OCI-LY3 (cell line): ENCODE data around the gene MRPL20.
"Not testable (repeated sequence)": the region's sequence is repeated elsewhere in the genome, so short reads cannot be mapped to it uniquely, and the experiment has no call there.

Experiments
- EZH2phosphoT487 ChIP-seq: fragments of 200-600 bp; shearing (Covaris generic); IDR thresholded peaks from 2 replicates; pipeline ENCODE4 v1.6.1; 2018; ENCODE audit warnings: antibody characterized with exemption, mixed run types, low read depth
- TF ChIP-seq, protein P1 (sequence below): fragments of 200-600, 300-600 bp; sonication (generic); IDR thresholded peaks from 2 replicates; pipeline ENCODE4 v1.5.1; 2014; ENCODE audit warnings: antibody characterized with exemption, low read length, low read depth

DNA sequence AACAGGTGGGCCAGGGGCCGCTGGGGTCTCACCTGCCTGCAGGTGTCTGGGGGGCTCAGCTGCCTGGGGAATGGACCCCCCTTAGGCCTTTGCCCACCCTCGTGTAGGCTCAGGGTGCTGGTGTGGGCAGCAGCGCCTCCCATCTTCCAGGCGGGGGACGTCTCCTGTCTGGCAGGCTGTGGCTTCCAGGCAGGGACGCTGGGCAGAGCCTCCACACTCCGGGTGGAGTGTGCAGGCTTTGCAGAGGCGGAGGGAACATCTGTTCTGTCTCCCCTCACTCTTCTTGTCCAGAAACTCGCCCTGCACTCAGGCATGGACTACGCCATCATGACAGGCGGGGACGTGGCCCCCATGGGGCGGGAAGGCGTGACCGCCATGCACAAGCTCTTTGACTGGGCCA is 48.8 kb upstream of the MRPL20 start:
- TF ChIP-seq, protein P1, sequence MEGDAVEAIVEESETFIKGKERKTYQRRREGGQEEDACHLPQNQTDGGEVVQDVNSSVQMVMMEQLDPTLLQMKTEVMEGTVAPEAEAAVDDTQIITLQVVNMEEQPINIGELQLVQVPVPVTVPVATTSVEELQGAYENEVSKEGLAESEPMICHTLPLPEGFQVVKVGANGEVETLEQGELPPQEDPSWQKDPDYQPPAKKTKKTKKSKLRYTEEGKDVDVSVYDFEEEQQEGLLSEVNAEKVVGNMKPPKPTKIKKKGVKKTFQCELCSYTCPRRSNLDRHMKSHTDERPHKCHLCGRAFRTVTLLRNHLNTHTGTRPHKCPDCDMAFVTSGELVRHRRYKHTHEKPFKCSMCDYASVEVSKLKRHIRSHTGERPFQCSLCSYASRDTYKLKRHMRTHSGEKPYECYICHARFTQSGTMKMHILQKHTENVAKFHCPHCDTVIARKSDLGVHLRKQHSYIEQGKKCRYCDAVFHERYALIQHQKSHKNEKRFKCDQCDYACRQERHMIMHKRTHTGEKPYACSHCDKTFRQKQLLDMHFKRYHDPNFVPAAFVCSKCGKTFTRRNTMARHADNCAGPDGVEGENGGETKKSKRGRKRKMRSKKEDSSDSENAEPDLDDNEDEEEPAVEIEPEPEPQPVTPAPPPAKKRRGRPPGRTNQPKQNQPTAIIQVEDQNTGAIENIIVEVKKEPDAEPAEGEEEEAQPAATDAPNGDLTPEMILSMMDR = not testable (repeated sequence)
- not testable (repeated sequence) for TF ChIP-seq EZH2phosphoT487
